ENCODE data around the gene HS3ST5.

Gene HS3ST5, protein sequence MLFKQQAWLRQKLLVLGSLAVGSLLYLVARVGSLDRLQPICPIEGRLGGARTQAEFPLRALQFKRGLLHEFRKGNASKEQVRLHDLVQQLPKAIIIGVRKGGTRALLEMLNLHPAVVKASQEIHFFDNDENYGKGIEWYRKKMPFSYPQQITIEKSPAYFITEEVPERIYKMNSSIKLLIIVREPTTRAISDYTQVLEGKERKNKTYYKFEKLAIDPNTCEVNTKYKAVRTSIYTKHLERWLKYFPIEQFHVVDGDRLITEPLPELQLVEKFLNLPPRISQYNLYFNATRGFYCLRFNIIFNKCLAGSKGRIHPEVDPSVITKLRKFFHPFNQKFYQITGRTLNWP

DNA sequence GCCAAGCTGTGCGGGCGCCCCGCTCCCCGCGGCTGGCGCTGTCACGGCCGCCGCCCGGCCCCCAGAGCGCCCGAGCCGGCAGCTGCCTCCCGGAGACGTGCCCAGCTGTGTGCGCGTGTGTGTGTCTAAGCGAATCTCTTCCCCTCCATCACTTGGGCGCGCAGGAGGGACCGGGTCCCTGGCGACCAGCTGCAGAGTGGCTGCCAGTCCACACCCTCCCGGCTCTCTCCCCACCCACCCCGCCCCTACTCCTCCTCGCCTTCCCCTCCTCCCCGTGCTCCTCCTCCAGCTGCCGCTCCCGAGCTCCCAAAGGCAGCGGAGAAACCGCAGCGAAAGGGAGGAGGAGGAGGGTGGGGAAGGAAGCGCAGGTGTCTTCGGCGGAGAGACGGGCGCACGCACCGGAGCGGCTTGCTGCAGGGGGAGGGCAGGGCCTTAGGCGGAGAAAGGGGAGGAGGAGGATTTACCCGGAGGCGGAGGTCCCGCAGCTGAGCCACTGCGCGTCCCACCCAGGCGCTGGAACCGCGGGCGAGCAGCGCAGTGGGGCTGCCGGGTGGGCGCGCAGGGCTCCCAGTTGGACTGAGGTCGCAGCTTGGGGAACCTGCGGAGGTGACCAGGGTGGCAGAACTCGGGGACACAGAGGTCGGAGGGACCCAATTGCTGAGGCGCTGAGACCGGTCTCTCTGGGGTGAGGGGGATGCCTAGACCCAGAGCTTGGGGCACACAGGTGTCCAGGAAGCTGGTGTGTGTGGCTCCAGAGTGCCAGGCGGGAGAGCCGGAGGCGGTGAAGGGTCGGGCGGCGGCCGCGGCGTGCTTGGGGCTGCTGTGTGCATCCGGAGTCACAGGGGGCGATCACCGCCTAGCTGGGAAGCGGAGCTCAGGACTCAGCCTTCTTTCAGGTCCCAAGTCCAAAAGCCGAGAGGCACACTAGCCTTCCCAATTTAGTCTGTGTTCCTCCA is at the start of gene HS3ST5:
TSS of gene HS3ST5 (minus strand) at position 198 of the 956 bp plus-strand sequence. CDS start 280,178 bp downstream, outside the sequence.
- DNase-seq (ENCODE audit: low read depth in 2 of 2), result no peak

DNA sequence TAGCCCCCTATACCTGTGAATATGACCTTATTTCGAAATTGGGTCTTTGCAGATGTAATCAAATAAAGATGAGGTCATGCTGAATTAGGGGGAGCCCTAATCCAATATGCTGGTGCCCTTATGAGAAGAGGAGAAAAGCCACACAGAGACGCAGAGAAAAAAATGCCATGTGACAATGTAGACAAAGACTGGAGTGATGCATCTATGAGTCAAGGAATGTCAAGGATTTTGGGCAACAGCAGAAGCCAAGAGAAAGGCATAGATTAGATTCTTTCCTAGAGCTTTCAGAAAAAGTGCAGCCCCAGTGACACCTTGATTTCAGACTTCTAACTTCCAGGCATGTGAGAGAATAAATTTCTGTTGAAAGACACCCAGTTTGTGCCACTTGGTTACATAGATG is 47.4 kb upstream of the HS3ST5 start:
- no peak for DNase-seq (ENCODE audit: low read depth in 2 of 2)

DNA sequence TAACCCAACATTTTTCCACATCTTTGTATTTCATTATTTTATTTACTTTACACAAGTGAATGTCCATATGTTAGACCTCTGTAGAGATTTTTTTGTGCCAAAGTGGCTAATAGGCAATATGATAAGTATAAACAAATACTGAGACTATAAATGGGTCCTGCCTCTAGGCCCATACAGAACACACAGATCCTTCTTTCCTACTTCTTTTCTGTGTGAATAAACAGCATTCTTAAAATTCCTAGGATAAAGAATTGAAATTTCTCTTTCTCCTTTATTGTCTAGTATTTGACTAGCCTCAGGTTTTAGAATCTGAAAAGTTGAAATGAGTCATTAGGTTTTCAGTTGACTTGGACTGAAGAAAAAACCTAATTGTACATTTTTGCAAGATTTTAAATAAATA is 46.3 kb upstream of the HS3ST5 start:
- no peak for DNase-seq (ENCODE audit: low read depth in 2 of 2)

DNA sequence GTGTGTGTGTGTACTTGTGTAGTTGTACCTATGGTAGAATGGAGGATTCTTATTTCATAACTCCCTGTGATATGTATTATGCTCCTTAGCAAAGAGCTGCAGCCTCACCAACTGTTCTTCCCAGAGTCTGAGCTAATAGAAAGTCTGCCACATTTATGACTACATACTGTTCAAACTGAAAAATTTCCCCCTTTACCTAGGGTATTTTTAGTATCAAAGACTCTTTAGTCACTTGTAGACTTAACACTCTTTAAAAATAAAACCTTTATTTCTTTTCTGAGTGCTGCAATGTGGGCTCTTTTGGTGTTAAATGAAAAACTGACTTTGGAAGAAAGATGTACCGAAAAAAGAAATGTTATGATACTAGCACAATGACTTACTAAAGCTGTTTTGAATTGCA is 39.6 kb upstream of the HS3ST5 start:
- DNase-seq (ENCODE audit: low read depth in 2 of 2), result no peak

DNA sequence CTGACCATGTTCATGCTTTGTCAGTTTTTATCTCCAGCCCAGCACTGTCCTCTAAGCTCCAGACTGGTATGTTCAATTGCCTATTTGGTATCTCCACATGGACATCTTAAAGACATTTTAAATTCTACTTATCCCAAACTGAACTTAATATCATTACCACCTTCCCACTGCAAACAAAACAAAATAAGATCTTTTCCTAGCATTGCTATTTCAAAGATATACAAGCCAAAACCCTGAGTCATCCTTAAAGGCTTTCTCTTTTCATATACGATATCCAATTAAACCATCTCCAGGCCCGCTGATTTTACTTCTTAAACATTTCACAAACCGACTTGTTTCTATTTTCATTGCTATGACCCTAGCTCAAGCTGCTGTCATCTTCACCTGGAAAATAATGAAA is 35.1 kb upstream of the HS3ST5 start:
- DNase-seq (ENCODE audit: low read depth in 2 of 2), result no peak

DNA sequence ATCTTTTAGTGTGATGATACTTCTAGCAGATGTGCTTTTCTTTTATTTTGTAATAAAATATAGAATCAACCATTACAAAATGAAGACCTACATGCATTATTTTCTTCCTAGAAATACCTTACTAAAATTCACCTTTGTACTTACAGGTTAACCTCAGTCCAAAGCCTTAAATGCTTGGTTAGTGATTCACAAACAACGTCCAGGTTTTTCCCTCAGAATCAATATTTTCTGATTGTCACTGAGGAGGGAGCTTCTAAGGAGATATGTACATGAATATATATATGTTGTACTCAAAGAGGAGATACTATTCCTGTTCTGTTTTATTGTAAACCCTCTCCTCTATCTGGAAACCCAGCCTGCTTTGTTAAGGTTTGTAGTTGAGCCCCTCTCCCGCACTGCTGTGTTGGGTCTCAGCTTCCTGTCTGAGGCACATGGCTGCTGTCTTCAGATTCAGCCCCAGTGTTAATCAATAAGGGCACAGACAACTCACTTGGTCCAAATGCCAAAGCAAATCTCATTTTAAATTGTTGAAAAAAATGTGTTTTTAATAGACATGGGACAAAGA is 33.9 kb upstream of the HS3ST5 start:
- no peak for DNase-seq (ENCODE audit: low read depth in 2 of 2)

DNA sequence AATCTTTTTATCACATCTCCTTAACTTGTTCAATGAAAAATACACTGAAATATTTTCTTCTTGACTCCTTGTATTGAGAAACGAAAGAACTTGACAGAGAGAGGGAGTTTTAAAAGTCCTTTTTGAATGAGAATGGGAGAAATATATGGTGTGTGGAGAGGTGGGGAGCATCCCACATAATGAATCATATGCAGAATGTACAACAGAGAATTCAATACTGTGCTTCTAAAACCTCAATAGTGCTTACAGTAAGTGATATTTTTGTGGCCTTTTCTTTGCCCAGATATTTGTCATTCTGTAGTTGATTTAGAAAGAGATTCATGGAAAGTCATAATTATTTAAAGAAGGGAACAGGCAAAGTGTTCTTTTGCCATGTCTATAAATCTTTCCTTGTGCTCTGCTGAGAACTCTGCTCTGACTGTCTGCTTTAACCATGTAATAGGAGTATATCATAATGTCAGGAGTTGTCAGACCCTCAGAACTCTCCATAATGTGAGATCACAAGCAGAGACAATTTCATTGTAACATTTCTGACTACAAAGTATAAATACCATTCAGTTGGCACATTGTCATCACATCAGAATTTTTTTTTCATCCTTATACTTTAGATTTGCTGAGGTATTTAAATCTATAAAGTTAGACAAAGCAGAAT is 32.8 kb upstream of the HS3ST5 start:
- no peak for DNase-seq (ENCODE audit: low read depth in 2 of 2)

DNA sequence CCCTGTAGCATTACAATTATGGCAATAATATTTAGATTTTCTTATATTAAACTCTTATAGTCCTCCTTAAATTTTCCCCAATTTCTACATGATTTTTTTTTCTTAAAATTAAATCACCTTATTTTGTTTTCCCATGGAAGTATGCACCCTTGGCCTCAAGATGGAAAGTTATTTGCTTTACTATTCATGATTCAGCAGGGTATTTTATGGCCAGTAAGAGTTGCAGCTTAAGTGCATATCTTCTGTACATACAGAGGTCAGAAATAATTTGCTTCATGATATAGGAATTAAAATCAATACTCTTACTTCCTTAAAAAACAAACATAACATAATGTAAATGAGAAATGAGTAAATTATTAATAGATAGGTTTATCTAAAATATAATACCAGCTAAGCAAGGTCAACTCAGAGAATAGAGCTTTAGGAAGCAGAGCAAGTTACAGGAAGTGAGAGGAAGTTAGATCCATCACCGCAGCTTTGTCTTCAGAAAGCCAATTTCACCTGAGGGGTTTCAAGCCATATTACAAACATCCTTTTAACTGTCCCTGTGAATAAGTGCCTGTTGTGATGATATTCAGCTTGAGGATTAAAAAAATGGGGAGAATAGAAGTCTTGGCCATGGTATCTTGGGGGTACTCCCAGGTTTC is 24.6 kb upstream of the HS3ST5 start:
- DNase-seq (ENCODE audit: low read depth in 2 of 2), result no peak

DNA sequence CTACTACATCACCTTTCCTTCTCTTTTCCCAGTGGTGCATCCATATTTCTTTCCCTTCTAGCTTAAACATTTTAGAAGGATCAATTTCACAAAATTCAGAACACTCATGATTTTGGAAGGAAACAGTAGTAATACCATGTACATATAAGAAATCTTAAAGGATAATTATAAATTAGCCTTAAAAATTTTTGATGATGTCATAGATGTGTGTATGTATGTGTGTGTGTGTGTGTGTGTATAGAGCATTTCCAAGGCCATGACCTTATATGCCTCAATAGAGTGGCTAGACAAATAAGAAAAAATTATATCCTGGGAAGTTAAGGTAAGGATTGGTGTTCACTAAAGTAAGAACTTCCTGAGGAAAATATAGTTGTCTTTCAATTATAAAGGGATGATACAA is 24.1 kb upstream of the HS3ST5 start:
- no peak for DNase-seq (ENCODE audit: low read depth in 2 of 2)

DNA sequence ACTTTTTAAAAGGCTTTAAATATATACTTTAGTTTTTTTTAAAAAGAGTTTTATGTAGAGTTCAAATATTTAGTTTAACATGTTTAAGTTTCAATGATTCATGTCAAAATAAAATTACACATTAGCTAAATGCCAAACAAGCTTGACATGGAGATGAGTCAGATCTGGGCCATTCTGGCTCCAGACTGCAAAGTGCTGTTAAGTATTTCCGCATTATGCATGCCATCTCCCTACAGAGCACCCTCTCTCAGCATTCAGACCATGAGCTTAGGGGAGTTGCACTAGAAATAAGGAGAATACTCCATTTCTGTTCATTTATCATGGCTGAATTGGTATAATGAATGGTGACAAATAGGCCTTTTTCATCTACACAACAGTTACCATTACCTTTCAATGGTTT is 21.5 kb upstream of the HS3ST5 start:
- no peak for DNase-seq (ENCODE audit: low read depth in 2 of 2)

DNA sequence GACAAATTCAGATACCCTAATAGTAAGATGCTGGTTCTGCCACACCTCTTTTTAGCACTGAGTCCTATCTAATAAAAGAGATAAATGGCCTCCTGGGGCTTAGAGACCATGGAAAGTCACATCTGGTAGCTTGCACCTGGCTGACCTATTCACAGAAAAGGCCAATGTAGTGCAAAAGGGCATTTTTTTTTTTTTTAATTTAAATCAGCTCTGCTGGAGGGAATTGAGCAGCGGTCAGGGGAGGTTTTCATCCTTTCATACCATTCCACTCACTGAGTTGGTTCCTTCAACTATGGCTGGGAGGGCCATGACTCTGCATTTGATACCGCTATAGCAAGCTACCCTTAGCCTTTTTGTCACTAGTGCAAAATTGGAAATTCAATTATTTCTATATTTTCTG is 20.1 kb upstream of the HS3ST5 start:
- no peak for DNase-seq (ENCODE audit: low read depth in 2 of 2)

DNA sequence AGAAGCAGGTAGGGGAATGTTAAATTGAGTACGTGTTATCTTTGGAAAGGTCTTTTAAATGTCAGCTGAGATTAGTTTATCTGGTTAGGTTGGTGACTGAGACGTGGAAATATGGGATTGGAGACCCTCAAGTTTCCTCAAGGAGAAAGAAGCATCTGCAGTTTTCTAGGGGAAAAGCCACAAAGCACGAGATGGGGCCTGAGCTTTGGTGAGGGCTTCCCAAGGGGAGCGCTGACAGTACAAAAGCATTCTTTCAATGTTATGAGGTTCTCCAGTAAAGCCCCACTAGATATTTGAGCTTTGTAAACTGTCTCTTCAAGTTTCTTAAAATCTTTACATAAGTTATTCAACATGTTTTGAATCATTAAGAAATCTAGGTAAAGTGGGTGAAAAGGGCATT is 19.6 kb upstream of the HS3ST5 start:
- no peak for DNase-seq (ENCODE audit: low read depth in 2 of 2)

DNA sequence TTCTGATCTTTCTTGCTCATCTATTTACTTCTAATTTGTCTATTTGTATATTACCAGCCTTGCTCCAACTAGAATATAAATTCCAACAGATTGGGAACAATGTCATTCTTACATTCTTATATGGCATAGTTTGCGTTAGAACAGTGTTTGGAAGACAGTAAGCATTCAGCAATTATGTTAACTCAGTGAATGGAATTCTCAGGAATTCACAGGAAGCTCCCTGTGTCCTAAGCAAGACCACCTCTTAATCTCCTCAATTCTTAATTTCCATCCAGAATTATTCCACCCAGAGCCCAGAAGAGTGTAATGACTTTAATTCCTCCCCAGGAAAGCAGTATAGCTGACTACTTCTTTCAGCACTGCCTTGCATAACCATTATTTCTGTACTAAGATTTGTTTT is 18.2 kb upstream of the HS3ST5 start:
- no peak for DNase-seq (ENCODE audit: low read depth in 2 of 2)

DNA sequence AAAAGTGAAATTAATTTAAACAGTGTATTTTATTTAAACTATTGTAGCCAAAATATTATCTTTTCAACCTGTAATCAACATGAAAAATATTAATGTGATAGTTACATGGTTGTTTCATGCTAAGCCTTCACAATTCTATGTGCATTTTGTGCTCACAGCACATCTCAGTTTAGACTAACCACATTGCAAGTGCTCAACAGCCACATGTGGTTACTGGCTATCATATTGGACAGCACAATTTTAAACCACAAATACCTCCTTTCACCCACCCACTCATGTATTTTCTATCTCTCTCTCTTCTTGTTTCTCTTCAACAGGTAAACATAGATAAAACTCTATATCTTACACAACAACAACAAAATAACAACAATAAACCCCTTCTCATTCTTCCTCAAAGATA is 12.5 kb upstream of the HS3ST5 start:
- DNase-seq (ENCODE audit: low read depth in 2 of 2), result no peak

DNA sequence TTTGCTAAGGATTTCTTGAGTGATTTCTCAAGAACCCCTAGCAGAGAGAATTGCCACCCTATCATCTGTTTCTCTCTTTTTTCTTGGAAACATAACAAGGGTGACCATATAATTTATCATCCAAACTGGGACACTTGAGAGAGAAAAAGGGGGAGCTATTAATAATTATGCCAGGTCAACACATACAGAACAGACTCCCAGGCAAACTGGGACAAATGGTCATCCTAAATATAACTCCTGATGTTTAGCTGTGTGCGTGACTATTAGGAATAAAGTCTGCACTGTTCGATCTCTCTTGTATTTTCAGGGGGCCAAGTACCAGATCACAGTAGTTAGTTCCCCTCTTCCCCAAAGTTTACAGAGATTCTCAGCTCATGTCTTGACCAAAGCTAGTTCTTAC is 11.7 kb upstream of the HS3ST5 start:
- no peak for DNase-seq (ENCODE audit: low read depth in 2 of 2)

DNA sequence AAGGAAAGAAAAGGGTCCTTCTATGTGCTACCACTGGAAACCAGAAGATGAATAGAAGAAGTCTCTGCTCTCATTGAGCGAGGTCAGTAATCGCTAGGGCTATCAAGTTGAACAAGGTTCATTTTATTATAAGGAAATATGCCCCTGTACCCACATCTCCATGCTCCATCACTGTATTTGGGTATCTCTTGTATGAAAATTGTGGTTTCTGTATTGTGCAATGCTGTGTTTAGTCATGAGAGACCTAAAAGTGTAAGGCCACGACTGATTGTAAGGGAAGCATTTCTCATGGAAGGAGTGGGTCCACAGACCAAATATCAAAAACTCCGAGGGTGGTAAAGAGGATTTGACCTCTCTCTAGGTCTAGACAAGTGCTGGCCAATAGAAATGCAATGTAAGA is 3.6 kb upstream of the HS3ST5 start:
- DNase-seq (ENCODE audit: low read depth in 2 of 2), result no peak

DNA sequence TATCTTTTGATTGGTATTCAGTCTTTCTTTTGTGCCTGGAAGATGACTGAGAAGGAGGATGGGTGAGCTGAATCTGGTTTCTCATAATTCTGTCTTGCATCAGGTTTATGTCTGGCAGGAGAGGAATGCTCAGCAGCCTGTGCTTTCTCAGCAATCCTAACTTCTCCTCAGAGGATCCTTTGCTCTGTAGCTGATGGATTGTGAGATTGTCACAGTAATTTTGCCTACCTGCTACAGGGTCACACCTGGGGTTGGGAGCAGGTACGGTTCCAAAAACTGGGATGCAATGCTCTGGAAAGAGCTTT is 2.1 kb upstream of the HS3ST5 start:
- no peak for DNase-seq (ENCODE audit: low read depth in 2 of 2)

DNA sequence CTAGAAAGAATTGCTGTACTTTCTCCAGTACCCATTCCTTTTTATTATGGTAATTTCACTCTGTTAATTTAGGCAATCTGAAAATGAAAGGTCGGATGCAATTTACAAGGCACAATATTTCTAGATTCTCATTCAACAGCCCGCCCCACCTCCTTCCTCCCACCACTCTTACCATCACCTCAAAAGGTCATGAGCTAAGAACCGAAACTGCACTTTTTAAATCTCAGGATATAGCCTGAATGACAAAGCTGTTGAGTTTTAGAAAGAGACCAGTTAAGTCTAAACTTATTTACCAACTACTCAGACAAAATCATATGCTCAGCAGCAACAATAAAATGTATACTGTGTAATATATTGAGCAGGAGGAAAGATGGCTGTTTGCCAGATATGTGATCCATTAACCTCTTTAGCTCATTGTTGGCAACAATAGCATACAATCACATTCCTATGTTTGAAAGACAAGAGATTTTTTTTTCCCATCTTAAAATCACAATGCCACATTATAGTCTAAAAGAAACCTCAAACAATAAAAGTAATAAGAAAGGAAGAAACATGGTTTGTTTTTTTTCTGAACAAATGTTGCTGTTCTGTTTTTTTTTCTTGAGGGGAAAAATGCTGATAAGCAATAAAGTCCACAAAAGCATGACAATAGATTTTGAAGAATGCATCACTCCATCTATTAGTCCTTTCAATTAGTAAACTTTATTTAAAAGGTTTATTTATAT is 1.6 kb upstream of the HS3ST5 start:
- no peak for DNase-seq (ENCODE audit: low read depth in 2 of 2)

DNA sequence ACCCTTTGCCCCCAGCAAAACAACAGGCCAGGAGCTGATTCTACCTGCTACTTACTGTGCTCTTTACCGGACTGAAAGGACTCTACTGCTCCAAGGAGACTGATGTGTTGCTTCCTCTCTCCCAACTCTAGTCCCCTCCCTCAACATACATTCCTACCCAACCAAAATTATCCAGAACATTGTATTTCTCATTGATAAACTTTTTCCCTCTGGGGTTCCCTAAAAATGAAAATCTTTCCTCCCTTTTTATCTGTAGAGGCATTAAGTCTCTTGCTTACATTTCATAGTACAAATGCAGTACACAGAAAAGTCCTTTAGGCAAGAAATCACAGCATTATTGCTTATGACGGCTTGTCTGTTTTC is 940 bp upstream of the HS3ST5 start:
- DNase-seq (ENCODE audit: low read depth in 2 of 2), result no peak

DNA sequence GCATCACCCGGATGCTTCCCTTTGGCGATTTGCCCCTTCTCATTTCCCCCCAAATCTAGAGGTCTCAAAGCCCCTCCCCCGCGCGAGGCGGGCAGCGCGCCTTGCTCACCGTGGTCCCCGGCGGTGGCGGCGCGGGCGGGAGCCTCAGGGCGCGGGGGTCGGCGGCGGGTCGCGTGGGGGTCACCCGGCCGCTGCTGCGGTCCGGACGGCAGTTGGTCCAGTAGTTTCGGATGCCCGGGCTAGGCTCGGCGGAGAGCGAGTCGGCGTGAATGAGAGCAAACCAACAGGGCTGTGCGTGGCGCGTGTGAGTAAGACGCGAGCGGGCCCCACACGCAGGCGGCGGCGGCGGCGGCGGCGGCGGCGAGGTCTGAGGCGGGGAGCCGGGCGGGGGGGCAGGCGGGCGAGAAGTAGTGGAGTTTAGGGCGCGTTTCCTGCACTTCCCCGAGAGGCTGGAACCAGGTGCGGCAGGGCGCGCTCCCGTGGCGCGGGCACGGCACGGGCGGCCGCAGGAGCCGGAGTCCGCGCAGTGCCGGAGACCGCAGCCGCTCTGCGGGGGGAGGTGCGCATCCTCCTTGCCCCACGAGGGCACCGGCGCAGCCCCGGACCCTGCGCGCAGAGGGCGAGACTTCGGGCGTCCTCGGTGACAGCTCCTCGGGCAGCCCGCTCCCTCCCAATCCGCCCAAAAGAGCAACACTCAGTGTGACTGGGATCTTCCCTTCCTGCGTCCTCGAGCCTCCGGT is 567 bp downstream of the HS3ST5 start:
- DNase-seq (ENCODE audit: low read depth in 2 of 2), result no peak

DNA sequence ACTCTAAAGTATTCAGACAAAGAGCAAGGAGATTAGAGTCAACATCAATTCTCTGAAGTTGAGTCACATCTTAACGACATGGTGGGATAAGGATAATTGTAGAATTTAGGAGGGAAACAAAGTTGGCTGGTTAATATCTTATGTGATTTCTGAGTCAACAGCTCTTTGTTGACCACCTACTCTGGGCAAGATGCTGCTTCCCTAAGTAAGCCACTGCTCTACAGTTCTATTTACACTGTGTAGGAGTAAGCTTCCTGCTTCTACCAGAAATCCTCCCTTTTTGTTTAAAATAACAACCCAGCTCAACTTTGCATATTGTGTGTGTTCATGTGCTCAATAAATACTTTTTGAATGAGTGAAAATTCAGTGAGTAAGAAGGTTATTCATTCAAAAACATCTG is 3.1 kb downstream of the HS3ST5 start:
- no peak for DNase-seq (ENCODE audit: low read depth in 2 of 2)
